Measurements from ENCODE around the gene FAM89B. TPM values are rescaled to one million over a fixed set of nuclear protein-coding genes. Genes with fewer than 3 reads are reported as not detected.

FAM89B gene
- total and polyA plus RNA-seq, 8 donors, result 22.7 to 49.1 (median 32.7) TPM

DNA sequence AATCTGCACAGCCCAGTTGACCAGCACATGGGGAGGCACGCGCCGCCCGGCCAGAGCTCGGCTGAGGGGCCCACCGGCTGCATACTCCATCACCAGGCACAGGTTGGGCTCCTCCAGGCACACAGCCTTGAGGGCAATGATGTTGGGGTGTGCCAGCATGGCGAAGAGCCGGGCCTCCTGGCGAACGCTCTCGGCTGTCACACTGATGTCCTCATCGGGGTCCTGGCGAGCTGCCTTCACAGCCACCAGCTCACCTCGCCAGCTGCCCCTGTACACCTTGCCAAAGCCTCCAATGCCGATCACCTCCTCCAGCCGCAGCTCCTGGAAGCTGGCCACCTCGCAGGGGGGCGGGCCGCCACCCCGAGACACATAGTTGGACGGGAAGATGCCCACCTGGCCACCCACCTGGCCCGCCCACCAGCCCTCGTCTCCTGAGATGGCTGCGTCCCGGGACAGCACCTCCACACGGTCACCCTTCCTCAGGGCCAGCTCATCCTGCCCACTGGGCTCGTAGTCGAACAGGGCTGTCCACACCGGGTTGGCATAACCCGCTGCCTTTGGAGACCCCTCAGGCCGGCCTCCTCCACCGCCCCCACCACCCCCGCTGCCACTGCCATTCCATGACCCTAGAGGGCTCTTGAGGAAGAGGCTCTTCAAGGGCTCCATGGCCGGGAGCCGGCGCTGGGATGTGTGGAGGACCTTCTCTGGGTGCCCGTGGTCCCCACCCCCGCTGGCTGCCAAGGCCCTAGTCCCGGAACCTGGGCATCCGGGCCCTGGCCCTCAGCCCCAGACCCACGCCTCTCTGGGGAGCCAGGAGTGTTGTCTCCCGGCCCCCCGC lies 41.0 kb downstream of the FAM89B start:
- intact Hi-C loops (cut with DNase I), result no loop called here
- ATAC-seq, result peak in 3 of 4 donors; percentile 0
- H3K4me1 ChIP-seq, result peaks cover 13 to 25% (median 24%) of the 10 kb centered on the region in 3 donors

DNA sequence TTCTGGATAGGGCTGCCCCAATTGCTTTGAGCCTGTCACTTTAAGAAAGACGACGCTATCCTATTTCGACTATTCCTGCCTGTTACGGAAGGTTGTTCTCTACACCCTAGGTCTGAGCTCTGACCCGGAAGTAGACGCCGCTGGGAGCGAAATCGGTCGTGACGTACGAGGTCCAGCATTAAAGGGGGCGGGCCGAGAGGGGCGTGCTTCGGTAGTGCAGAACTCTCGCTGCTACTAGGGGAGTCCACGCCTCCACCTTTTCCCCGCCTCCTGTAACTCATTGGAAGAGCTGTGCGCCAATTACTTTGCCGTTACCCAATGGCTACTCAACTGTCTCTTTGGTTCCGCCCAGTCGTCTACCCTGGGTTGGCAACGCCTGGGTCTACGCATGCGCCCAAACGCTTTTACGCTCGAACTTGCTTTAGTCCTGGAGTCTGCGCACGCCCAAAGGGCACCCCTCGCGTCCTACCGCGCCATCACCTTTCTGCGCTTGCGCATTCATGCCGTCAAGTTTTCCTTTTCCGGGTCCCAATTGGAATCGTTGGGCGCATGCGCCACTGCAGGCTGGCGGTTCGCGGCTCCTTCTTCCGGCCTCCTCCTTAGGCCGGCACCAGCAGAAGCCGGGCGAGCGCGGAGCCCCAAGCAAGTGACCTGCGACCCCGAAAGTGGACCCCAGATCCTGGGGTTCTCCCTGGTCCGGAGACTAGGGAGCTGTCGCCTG lies 43.1 kb downstream of the FAM89B start, which contains the start of gene PCNX3:
TSS of gene PCNX3 (plus strand) at position 548 of the 721 bp plus-strand sequence. CDS start 536 bp downstream, outside the sequence.
- DNase-seq (peak; percentile 99 to 100 (median 100)), FAIRE-seq (peak; percentile 99), ATAC-seq (peak; percentile 78 to 90 (median 82))
- Histone ChIP-seq H3K27me3 (no peaks in the 10 kb centered on the region), H3K4me1 (peaks cover 13 to 25% (median 24%) of the 10 kb centered on the region in 3 donors), H3K4me3 (peak within 1 kb of the TSS; percentile 88 to 96 (median 94)), H3K9me3 (no peaks in the 10 kb centered on the region), H3K36me3 (peaks cover 6 to 22% (median 18%) of the 10 kb centered on the region in 3 donors), H3K27ac (peak within 1 kb of the TSS; percentile 88 to 94 (median 92))
- TF ChIP-seq, protein P1, sequence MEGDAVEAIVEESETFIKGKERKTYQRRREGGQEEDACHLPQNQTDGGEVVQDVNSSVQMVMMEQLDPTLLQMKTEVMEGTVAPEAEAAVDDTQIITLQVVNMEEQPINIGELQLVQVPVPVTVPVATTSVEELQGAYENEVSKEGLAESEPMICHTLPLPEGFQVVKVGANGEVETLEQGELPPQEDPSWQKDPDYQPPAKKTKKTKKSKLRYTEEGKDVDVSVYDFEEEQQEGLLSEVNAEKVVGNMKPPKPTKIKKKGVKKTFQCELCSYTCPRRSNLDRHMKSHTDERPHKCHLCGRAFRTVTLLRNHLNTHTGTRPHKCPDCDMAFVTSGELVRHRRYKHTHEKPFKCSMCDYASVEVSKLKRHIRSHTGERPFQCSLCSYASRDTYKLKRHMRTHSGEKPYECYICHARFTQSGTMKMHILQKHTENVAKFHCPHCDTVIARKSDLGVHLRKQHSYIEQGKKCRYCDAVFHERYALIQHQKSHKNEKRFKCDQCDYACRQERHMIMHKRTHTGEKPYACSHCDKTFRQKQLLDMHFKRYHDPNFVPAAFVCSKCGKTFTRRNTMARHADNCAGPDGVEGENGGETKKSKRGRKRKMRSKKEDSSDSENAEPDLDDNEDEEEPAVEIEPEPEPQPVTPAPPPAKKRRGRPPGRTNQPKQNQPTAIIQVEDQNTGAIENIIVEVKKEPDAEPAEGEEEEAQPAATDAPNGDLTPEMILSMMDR (IDR thresholded peaks at IDR 0.05), result no peak
- intact Hi-C loops (cut with DNase I), result no loop called here
- 0% methylated on average over 48 to 55 of the region's 55 CpGs for WGBS, 2 donors

More for the DNA sequence above, 41.0 kb downstream of the FAM89B start:
- Histone ChIP-seq H3K27me3 (no peaks in the 10 kb centered on the region), H3K9me3 (no peaks in the 10 kb centered on the region), H3K27ac (peak overlapping the region; percentile 88 to 94 (median 92)), H3K4me3 (peak overlapping the region; percentile 76 to 96 (median 90)), H3K36me3 (peaks cover 2 to 6% (median 6%) of the 10 kb centered on the region in 3 donors)
- 9 to 13% methylated on average over 39 to 43 of the region's 43 CpGs for WGBS, 2 donors
- DNase-seq (peak; percentile 53 to 89 (median 70)), FAIRE-seq (no peak)
- TF ChIP-seq, protein P1 (IDR thresholded peaks at IDR 0.05), result no peak

DNA sequence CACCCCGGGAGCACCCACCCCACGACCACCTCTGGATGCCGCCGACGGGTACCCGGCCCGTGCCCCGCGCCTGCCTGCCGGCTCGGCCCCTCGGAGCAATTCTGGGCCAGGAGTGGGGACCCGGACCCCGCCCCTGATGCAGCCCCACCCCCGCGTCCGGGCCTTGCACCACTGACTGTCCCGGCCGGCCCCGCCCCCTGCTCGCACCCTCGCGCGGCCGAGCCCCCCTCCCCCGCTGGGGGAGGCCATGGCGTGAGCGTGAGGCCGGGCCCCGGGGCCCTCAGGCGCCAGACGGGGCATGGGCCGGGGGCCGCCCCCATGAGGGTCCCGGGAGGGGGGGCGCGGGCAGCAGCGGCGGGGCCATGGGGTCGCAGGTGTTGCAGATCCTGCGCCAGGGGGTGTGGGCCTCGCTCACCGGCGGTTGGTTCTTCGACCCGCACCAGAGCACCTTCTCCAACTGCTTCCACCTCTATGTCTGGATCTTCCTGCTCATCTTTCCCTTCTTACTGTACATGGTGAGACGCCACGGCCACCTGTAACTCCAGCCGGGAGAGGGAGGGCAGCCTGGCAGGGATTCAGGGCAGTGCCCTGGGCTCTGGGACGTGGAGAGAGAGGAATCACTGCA lies 43.7 kb downstream of the FAM89B start:
- Histone ChIP-seq H3K4me1 (peaks cover 13 to 25% (median 24%) of the 10 kb centered on the region in 3 donors), H3K27ac (peak overlapping the region; percentile 59 to 88 (median 70)), H3K9me3 (no peaks in the 10 kb centered on the region), H3K4me3 (peak overlapping the region; percentile 88 to 96 (median 92)), H3K27me3 (no peaks in the 10 kb centered on the region), H3K36me3 (peaks cover 6 to 22% (median 18%) of the 10 kb centered on the region in 3 donors)
- no peak for FAIRE-seq
- 1 to 2% methylated on average over 39 to 50 of the region's 50 CpGs for WGBS, 2 donors
- TF ChIP-seq, protein P1 (IDR thresholded peaks at IDR 0.05), result no peak
- ATAC-seq, result no peak
- intact Hi-C loops (cut with DNase I), result no loop called here
- no peak for DNase-seq

DNA sequence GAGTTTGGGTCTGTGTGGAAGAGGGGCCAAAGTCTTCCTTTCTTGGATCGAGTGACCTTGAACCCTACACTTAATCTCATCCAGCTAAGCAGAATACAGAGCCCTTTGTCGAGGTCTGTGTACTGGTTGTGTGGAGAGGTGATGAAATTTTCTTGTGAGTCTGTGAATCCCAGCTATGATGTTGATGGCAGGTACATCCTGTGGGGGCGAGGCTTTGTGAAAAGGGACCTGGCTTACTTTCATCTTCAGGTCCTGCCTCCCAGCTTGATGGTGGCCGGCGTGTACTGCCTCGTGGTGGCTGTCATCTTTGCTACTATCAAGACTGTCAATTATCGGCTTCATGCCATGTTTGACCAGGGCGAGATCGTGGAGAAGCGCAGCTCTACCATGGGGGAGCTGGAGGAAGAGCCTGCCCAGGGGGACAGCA lies 44.2 kb downstream of the FAM89B start:
- Histone ChIP-seq H3K27me3 (no peaks in the 10 kb centered on the region), H3K4me1 (peaks cover 13 to 25% (median 24%) of the 10 kb centered on the region in 3 donors), H3K4me3 (peak overlapping the region; percentile 88 to 96 (median 92)), H3K27ac (peak overlapping the region in 1 of 4 donors; percentile 64), H3K9me3 (no peaks in the 10 kb centered on the region), H3K36me3 (peaks cover 6 to 22% (median 18%) of the 10 kb centered on the region in 3 donors)
- ATAC-seq, result no peak
- no peak for FAIRE-seq
- 24 to 33% methylated on average over 10 of the region's 10 CpGs for WGBS, 2 donors
- intact Hi-C loops (cut with DNase I), result no loop called here
- TF ChIP-seq, protein P1 (IDR thresholded peaks at IDR 0.05), result no peak
- peak in 1 of 6 donors; percentile 32 for DNase-seq

All from pancreas (tissue), 10 donors.